ENCODE results near the gene FBXW8. TPM values are rescaled to one million over a fixed set of nuclear protein-coding genes. Genes with fewer than 3 reads are reported as not detected.

The FBXW8 gene
- polyA plus RNA-seq, 1 donor: 13.1 TPM

- WGBS (ENCODE audit: insufficient coverage, low lambda C conversion rate): 100% methylated on average over 1 of the region's 4 CpGs
- H3K9me3 ChIP-seq (ENCODE audit: control insufficient read depth, low read depth, low read length): no peaks in the 10 kb centered on the region
- peak; percentile 87 to 90 for DNase-seq
- H3K4me1 ChIP-seq (ENCODE audit: control insufficient read depth, insufficient read depth, low read length): no peaks in the 10 kb centered on the region
- no peak overlapping the region for H3K27ac ChIP-seq (ENCODE audit: low read length)
- H3K27me3 ChIP-seq (ENCODE audit: control insufficient read depth, insufficient read depth, low read length): no peaks in the 10 kb centered on the region
- peaks cover 12% of the 10 kb centered on the region for H3K36me3 ChIP-seq (ENCODE audit: control insufficient read depth, insufficient read depth, low read length)
- no peak overlapping the region for H3K4me3 ChIP-seq (ENCODE audit: low read length)
Observed at GRCh38 chr12:116955382-116956021, 44.8 kb downstream of the FBXW8 start.

GRCh38 chr12:116958402-116959197 lies 47.9 kb downstream of the FBXW8 start:
- H3K27me3 ChIP-seq (ENCODE audit: control insufficient read depth, insufficient read depth, low read length): no peaks in the 10 kb centered on the region
- DNase-seq: no peak

GRCh38 chr12:116959198-116959460 lies 48.4 kb downstream of the FBXW8 start:
- H3K4me3 ChIP-seq (ENCODE audit: low read length): no peak overlapping the region
- no CpG with 5 or more reads among the region's 2 CpGs for WGBS (ENCODE audit: insufficient coverage, low lambda C conversion rate)
- H3K36me3 ChIP-seq (ENCODE audit: control insufficient read depth, insufficient read depth, low read length): peaks cover 3% of the 10 kb centered on the region
- no peaks in the 10 kb centered on the region for H3K9me3 ChIP-seq (ENCODE audit: control insufficient read depth, low read depth, low read length)
- no peak for DNase-seq
- no peaks in the 10 kb centered on the region for H3K27me3 ChIP-seq (ENCODE audit: control insufficient read depth, insufficient read depth, low read length)
- H3K4me1 ChIP-seq (ENCODE audit: control insufficient read depth, insufficient read depth, low read length): no peaks in the 10 kb centered on the region
- no peak overlapping the region for H3K27ac ChIP-seq (ENCODE audit: low read length)

More at GRCh38 chr12:116958402-116959197, 47.9 kb downstream of the FBXW8 start:
- Histone ChIP-seq H3K4me1 (ENCODE audit: control insufficient read depth, insufficient read depth, low read length) (no peaks in the 10 kb centered on the region), H3K4me3 (ENCODE audit: low read length) (no peak overlapping the region), H3K9me3 (ENCODE audit: control insufficient read depth, low read depth, low read length) (no peaks in the 10 kb centered on the region), H3K27ac (ENCODE audit: low read length) (no peak overlapping the region), H3K36me3 (ENCODE audit: control insufficient read depth, insufficient read depth, low read length) (peaks cover 2% of the 10 kb centered on the region)
- WGBS (ENCODE audit: insufficient coverage, low lambda C conversion rate): 100% methylated on average over 1 of the region's 6 CpGs

GRCh38 chr12:116959845-116960514 lies 49.2 kb downstream of the FBXW8 start:
- H3K27me3 ChIP-seq (ENCODE audit: control insufficient read depth, insufficient read depth, low read length): no peaks in the 10 kb centered on the region
- no peak overlapping the region for H3K27ac ChIP-seq (ENCODE audit: low read length)
- H3K9me3 ChIP-seq (ENCODE audit: control insufficient read depth, low read depth, low read length): no peaks in the 10 kb centered on the region
- no peak for DNase-seq
- H3K36me3 ChIP-seq (ENCODE audit: control insufficient read depth, insufficient read depth, low read length): peaks cover 7% of the 10 kb centered on the region
- H3K4me3 ChIP-seq (ENCODE audit: low read length): no peak overlapping the region
- H3K4me1 ChIP-seq (ENCODE audit: control insufficient read depth, insufficient read depth, low read length): no peaks in the 10 kb centered on the region
- 100% methylated on average over 1 of the region's 5 CpGs for WGBS (ENCODE audit: insufficient coverage, low lambda C conversion rate)

- Histone ChIP-seq H3K27ac (ENCODE audit: low read length) (no peak overlapping the region), H3K27me3 (ENCODE audit: control insufficient read depth, insufficient read depth, low read length) (no peaks in the 10 kb centered on the region), H3K4me3 (ENCODE audit: low read length) (no peak overlapping the region), H3K36me3 (ENCODE audit: control insufficient read depth, insufficient read depth, low read length) (peaks cover 22% of the 10 kb centered on the region), H3K9me3 (ENCODE audit: control insufficient read depth, low read depth, low read length) (no peaks in the 10 kb centered on the region), H3K4me1 (ENCODE audit: control insufficient read depth, insufficient read depth, low read length) (no peaks in the 10 kb centered on the region)
- no CpG with 5 or more reads among the region's 4 CpGs for WGBS (ENCODE audit: insufficient coverage, low lambda C conversion rate)
- DNase-seq: no peak
Observed at GRCh38 chr12:116962197-116962596, 51.4 kb downstream of the FBXW8 start.

- no peaks in the 10 kb centered on the region for H3K27me3 ChIP-seq (ENCODE audit: control insufficient read depth, insufficient read depth, low read length)
- no peaks in the 10 kb centered on the region for H3K9me3 ChIP-seq (ENCODE audit: control insufficient read depth, low read depth, low read length)
- DNase-seq: no peak
- no peaks in the 10 kb centered on the region for H3K4me1 ChIP-seq (ENCODE audit: control insufficient read depth, insufficient read depth, low read length)
- no peak overlapping the region for H3K4me3 ChIP-seq (ENCODE audit: low read length)
- no peak overlapping the region for H3K27ac ChIP-seq (ENCODE audit: low read length)
- WGBS (ENCODE audit: insufficient coverage, low lambda C conversion rate): no CpG with 5 or more reads among the region's 9 CpGs
- peaks cover 24% of the 10 kb centered on the region for H3K36me3 ChIP-seq (ENCODE audit: control insufficient read depth, insufficient read depth, low read length)
Observed at GRCh38 chr12:116962783-116963356, 52.1 kb downstream of the FBXW8 start.

- Histone ChIP-seq H3K9me3 (ENCODE audit: control insufficient read depth, low read depth, low read length) (no peaks in the 10 kb centered on the region), H3K27me3 (ENCODE audit: control insufficient read depth, insufficient read depth, low read length) (no peaks in the 10 kb centered on the region), H3K4me1 (ENCODE audit: control insufficient read depth, insufficient read depth, low read length) (no peaks in the 10 kb centered on the region), H3K36me3 (ENCODE audit: control insufficient read depth, insufficient read depth, low read length) (peaks cover 24% of the 10 kb centered on the region), H3K27ac (ENCODE audit: low read length) (no peak overlapping the region), H3K4me3 (ENCODE audit: low read length) (no peak overlapping the region)
- DNase-seq: no peak
- 87% methylated on average over 4 of the region's 14 CpGs for WGBS (ENCODE audit: insufficient coverage, low lambda C conversion rate)
Observed at GRCh38 chr12:116964054-116965050, 53.6 kb downstream of the FBXW8 start.

GRCh38 chr12:116968986-116969385 lies 58.2 kb downstream of the FBXW8 start:
- no peak overlapping the region for H3K27ac ChIP-seq (ENCODE audit: low read length)
- no peak for DNase-seq
- 100% methylated on average over 2 of the region's 5 CpGs for WGBS (ENCODE audit: insufficient coverage, low lambda C conversion rate)
- no peak overlapping the region for H3K4me3 ChIP-seq (ENCODE audit: low read length)
- peaks cover 39% of the 10 kb centered on the region for H3K36me3 ChIP-seq (ENCODE audit: control insufficient read depth, insufficient read depth, low read length)
- H3K4me1 ChIP-seq (ENCODE audit: control insufficient read depth, insufficient read depth, low read length): no peaks in the 10 kb centered on the region
- no peaks in the 10 kb centered on the region for H3K27me3 ChIP-seq (ENCODE audit: control insufficient read depth, insufficient read depth, low read length)
- no peaks in the 10 kb centered on the region for H3K9me3 ChIP-seq (ENCODE audit: control insufficient read depth, low read depth, low read length)

GRCh38 chr12:116969615-116970585 lies 59.1 kb downstream of the FBXW8 start:
- Histone ChIP-seq H3K36me3 (ENCODE audit: control insufficient read depth, insufficient read depth, low read length) (peaks cover 38% of the 10 kb centered on the region), H3K27ac (ENCODE audit: low read length) (no peak overlapping the region), H3K4me1 (ENCODE audit: control insufficient read depth, insufficient read depth, low read length) (no peaks in the 10 kb centered on the region), H3K27me3 (ENCODE audit: control insufficient read depth, insufficient read depth, low read length) (no peaks in the 10 kb centered on the region), H3K9me3 (ENCODE audit: control insufficient read depth, low read depth, low read length) (no peaks in the 10 kb centered on the region), H3K4me3 (ENCODE audit: low read length) (no peak overlapping the region)
- 90% methylated on average over 2 of the region's 30 CpGs for WGBS (ENCODE audit: insufficient coverage, low lambda C conversion rate)
- no peak for DNase-seq

All from large intestine (tissue), 3 donors.